ENCODE results near the gene TBP. TPM values are rescaled to one million over a fixed set of nuclear protein-coding genes. Genes with fewer than 3 reads are reported as not detected.
A peak's percentile ranks its signal among the peaks of the same experiment; 100 is the strongest.
"Not testable (repeated sequence)": the region's sequence is repeated elsewhere in the genome, so short reads cannot be mapped to it uniquely, and the experiment has no call there.

TBP gene
- polyA plus RNA-seq (2013, experiment 1 of 2; ENCODE audit: insufficient read length): 19.5 TPM
- 15.2 TPM for polyA plus RNA-seq (2013, experiment 2 of 2; ENCODE audit: insufficient read length)

DNA sequence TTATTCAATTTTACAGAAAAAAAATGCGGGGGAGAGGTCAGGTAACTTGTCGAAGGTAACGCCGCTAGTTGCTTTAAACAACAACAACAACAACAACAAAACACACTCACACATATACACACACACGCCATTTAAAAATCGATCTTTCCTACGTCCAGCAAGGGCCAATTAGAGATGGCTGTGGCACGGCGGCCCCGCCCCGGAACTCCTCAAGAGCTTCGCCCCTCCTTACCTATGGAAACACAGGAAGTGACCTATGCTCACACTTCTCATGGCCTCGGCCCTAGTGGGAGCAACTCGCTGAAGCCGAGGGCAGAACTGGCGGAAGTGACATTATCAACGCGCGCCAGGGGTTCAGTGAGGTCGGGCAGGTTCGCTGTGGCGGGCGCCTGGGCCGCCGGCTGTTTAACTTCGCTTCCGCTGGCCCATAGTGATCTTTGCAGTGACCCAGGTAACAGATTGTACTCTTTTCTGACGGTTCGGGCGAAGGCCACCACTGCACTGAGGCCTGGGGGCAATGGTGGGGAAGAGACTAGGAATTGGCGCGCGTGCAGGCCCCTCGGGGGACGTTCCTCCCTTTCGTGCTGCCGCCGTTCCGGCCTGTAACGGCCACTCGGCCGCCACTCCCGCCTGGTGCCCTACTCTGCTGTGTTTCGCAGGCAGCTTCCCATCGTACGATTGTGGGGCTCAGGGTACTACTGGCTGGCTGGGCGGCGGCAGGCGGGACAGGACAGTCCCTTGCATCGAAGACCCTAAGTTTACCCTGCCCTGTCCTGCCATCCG is at the start of gene TBP:
Gene TBP (plus strand): TSS at position 357 of the 783 bp plus-strand sequence. CDS start 2,661 bp downstream, outside the sequence.
- DNase-seq: peak; percentile 99

- DNase-seq: no peak
Measured at GRCh38 chr6:170504479-170504878, 49.7 kb upstream of the TBP start.

DNA sequence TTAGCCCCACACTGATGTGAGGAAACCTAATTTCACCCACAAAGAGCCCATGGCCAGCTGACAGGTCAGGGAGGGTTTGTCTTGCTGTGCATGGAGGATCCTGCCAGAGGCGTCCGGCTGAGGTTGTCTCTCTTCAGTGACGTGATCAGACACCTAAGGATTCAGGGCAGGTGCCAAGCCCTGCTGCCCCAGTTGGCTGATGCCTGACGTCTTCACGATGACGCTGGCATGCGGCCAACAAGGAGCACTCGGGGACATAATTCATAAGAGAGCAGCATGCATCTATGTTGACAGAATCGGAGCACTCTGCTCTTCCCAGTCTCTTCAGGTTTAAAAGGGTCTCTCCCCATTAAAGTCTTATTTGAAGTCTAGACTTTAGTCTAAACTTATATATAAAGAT is 48.9 kb upstream of the TBP start:
- DNase-seq: no peak

DNA sequence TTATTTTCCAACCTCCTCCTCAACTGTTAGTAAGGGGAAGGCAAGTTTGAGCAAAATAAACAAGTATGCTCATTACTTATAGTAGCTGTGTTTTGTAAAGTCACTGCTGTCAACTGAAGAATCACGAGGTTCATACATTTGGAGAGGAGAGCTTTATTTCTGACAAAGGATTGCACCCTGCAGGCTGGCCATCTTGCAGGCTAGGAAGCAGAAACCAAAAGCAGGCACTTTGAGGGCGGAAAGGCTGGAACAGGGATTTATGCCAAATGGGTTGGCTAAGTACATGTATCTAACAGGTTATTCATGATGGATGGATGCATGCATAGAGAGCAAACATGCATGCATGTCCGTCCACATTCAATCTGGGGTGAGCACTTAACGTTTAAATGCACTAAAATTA is 47.7 kb upstream of the TBP start:
- no peak for DNase-seq

- not testable (repeated sequence) for DNase-seq
Measured at GRCh38 chr6:170507728-170508127, 46.4 kb upstream of the TBP start.

GRCh38 chr6:170508275-170508674 is 45.9 kb upstream of the TBP start:
- not testable (repeated sequence) for DNase-seq

DNA sequence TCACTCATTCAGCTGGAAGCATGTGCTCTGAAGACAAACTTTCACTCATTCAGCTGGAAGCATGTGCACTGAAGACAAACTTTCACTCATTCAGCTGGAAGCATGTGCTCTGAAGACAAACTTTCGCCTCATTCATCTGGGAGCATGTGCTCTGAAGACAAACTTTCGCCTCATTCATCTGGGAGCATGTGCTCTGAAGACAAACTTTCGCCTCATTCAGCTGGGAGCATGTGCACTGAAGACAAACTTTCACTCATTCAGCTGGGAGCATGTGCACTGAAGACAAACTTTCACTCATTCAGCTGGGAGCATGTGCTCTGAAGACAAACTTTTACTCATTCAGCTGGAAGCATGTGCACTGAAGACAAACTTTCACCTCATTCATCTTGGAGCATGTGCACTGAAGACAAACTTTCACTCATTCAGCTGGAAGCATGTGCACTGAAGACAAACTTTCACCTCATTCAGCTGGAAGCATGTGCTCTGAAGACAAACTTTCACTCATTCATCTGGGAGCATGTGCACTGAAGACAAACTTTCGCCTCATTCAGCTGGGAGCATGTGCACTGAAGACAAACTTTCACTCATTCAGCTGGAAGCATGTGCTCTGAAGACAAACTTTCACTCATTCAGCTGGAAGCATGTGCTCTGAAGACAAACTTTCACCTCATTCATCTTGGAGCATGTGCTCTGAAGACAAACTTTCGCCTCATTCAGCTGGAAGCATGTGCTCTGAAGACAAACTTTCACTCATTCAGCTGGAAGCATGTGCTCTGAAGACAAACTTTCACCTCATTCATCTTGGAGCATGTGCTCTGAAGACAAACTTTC is 45.1 kb upstream of the TBP start:
- not testable (repeated sequence) for DNase-seq

DNA sequence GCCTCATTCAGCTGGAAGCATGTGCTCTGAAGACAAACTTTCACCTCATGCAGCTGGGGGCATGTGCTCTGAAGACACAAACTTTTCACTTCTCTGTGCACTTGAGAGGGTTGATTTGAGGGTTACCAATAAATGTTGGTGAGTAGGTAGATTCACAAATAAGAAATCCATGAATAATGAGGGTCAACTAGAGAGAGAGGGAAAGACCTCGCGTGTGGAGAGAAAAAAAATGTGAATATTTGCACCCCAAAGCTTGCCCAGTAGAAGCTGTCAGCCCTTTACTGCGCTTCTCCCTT is 44.5 kb upstream of the TBP start:
- no peak for DNase-seq

GRCh38 chr6:170510631-170511030 is 43.5 kb upstream of the TBP start:
- DNase-seq: no peak

GRCh38 chr6:170512249-170512648 is 41.9 kb upstream of the TBP start:
- DNase-seq: no peak

DNA sequence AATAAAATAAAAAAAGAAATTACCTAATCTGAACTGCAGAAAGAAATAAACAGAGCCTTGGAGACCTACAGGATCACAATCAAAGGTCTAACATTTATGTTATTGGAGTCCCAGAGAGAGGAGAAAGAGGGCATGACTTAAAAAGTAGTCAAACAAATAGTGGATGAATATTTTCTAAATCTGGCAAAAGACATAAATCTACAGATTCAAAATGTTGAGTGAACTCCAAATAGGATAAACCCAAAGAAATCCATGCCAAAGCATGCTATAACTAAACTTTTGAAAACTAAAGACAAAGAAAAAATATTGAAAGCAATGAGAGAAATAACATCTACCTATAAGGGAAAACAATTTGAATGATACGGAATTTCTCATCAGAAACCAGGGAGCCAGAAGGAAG is 39.3 kb upstream of the TBP start:
- no peak for DNase-seq

DNA sequence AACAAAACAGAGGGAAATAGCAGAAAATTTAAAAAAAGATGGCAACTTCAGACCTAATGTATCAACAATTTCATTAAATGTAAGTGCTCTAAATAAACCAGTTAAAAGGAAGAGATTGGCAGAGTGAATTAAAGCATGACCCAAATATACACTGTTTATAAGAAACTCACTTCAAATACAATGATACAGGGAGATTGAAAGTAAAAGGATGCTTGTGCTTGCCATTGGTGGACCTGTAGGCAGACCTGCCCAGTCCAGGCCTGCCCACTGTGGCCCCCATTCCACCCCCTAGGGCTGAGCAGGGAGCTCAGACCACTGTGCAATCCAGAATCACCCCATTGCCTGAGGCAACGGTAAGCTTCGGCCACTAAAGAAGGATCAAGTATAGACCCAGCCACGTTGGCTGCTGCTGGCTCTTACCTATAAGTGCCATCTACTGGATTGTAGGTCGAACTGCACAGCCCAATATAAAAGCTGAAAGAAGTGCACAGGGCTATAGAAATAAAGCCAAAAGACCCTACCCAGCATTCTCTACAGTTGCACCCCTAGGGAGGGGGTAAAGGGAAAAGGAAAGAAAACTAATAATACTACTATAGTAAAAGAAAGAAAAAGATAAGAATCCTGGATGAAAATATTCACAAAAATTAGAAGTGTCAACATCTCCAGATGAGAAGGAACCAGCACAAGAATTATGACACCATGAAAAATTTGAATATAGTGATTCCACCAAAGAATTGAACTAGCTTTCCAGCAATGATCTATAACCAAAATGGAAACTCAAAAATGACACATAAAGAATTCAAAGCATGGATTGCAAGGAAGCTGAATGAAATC is 37.2 kb upstream of the TBP start:
- peak; percentile 65 for DNase-seq

- peak; percentile 17 for DNase-seq
Measured at GRCh38 chr6:170522565-170523183, 31.5 kb upstream of the TBP start.

DNA sequence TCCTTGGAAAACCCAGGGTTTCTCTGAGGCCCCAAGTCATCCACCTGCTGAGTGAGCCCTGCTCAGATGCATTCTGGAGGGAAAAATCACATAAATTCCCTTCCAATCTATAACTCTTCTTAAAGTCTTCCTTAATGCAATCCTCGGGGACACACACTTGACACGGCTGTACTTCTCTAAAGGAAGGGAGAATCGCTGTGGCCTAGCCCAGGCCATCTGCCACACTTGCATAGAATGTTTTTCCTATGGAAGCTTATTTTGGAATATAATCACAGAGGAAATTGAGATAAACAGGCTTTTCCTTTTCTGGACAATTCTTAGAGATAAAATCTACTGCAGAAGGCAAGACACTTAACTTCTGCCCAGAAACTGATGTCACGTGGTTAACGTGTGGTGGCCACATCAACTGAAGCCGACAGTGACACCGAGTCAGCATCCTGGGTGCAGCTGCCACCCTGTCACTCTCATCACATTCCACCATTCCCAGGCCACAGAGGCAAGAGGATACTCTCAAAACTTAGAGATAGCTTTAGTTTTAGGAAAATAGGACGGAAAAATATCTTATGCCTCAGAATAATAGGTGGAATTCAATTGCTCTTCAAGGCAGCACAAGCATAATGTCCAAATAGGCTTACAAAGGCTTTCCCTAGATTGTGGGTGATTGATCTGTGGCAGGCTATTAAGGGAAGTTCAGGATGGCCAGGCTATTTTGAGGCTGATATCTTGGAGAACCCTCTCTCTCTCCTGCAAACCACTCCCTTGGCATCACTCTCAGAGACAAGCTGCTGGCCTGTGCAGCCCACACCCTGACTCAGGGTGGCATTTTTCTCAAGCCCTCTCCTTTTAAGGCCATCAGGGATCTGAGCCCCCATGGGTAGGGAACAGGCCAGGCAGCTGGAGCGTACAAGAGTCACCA is 30.7 kb upstream of the TBP start:
- DNase-seq: peak; percentile 7

DNA sequence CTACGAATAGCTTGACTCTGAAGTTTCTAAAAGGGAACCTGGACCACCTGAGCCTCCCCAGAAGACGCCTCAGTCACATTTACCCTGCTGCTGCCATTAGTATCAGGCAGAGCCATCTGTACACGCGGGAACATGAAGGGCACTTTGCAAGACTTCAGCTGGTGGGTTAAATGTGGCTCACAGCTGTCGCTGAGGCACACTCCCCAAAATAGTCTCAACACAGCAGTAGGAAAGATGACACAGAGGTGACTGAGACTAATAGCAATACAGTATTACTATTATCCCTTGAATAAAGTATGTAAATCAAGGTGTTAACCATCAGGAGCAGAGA is 30.0 kb upstream of the TBP start:
- DNase-seq: no peak

DNA sequence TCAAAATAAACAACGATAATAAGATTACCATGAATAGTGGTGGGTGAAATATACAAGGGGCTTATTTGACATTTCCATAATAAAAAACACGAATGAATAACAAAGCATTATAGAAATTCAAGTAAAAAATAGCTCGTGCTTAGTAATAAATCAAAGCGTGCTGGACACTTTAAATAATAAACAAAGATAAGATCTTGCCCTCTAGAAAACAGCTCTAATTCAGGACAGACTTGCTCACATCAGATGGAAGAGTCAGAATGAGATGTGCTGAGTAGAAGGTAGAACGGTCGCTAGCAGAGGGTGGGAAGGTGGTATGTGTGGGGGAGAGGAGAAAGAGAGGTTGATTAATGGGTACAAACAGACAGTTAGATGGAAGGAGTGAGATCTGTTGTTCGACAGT is 28.4 kb upstream of the TBP start:
- DNase-seq: no peak

- DNase-seq: not testable (repeated sequence)
Measured at GRCh38 chr6:170527995-170528394, 26.2 kb upstream of the TBP start.

DNA sequence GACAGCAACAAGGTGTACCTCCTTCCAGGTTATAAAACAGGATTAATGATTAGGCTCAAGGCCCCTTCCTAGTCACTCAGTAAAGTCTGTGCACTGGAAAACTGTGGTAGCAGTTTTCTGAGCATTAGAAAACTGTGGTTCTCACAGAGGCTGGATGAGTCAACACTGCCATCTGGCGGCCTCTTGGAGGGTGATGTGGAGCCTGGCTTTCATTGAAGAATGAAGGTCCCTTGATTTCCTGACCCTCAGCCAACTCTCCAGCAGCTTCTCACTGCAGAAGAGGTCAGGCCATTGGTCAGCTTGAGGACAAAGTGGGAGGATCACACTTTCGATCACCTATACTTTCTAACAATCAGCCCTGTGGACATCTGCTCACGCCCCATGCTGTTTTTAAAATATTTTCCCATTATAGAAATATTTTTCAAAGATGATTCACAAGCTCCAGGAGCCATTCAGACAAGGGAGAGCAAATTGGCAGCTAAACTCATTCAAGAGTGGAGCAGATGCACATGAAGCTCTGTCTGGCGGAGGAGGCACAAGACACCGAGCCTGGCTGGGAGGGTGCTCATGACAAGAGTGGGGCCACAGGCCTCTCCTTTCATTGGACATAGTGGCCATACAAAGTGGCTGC is 24.2 kb upstream of the TBP start:
- peak; percentile 75 for DNase-seq

DNA sequence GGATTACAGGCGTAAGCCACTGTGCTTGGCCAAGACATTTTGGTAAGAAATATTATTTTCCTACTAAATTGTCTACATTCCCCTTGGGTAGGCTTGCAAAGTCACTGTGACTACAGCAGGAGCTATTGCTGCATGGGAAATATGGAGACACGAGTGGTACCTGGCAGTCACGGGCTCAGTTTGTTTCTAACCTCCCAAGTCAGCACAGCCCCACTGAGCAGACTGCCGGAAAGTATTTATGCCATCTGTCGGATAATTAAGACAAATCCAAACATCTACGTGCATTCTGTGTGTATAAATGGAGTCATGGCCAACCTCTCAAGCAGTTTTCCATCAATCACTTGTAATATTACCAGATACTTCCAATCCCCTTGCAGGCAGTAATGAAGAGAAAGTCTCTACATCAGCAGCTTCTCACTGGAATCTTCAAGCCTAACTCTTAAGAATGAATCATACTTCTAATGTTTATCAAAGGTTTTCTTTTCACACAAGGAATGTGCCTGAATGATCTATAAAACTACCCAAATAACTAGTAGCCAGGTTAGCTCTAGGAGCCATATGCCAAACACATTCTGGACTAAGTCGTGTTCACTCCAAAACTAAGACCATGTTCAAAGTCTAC is 21.2 kb upstream of the TBP start:
- peak; percentile 2 for DNase-seq

GRCh38 chr6:170533792-170534191 is 20.4 kb upstream of the TBP start:
- DNase-seq: no peak

DNA sequence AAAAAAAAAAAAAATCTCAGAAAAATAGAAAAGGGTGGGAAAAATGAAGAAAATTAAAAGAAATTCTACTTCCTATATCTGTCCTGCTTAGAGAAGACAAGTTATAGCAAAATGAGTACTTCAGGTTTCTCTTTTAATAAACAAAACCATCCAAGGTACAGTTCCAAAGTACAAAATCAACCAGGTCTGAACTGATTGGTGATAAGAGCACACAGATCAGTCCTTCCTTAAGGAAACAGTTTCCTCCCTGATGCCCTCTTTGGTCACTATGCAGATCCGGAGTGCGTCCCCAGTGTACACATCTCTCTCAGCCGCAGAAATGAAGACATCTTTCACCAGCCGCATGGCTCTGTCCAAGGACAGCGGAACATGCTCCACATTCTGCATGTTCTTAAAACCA is 19.2 kb upstream of the TBP start:
- no peak for DNase-seq
